Liver (tissue), 9 donors: ENCODE measurements around the gene APBA1. TPM values are rescaled to one million over a fixed set of nuclear protein-coding genes. Genes with fewer than 3 reads are reported as not detected.

Experiments used
- DNase-seq: peaks from one replicate; pipeline ENCODE4 v3.0.0-alpha.2; 2017; ENCODE audit warnings: low spot score
- H3K27ac ChIP-seq, 2 donors: one replicate each; pipeline ENCODE4 v1.7.0; 2013; ENCODE audit warnings: inconsistent platforms in 2 of 2, low read length in 2 of 2, control low read depth in 1 of 2, low read depth in 1 of 2, mild to moderate bottlenecking in 1 of 2
- H3K27me3 ChIP-seq, 4 donors: one replicate each; pipeline versions ENCODE4 v1.6.1 to v1.7.0; 2013; ENCODE audit warnings: low read length in 3 of 4, inconsistent platforms in 1 of 4, mild to moderate bottlenecking in 1 of 4, moderate library complexity in 1 of 4; ENCODE audit not compliant: control insufficient read depth in 4 of 4, insufficient read depth in 4 of 4
- H3K36me3 ChIP-seq, 4 donors: one replicate each; pipeline versions ENCODE4 v1.6.1 to v1.7.0; 2013; ENCODE audit warnings: low read length in 3 of 4, mild to moderate bottlenecking in 3 of 4, low read depth in 1 of 4, moderate library complexity in 1 of 4; ENCODE audit not compliant: control insufficient read depth in 4 of 4, insufficient read depth in 3 of 4
- H3K4me1 ChIP-seq, 4 donors: one replicate each; pipeline versions ENCODE4 v1.6.1 to v1.7.0; 2013; ENCODE audit warnings: low read length in 3 of 4, mild to moderate bottlenecking in 3 of 4, moderate library complexity in 1 of 4; ENCODE audit not compliant: control insufficient read depth in 4 of 4, insufficient read depth in 4 of 4
- H3K4me3 ChIP-seq, 3 donors: one replicate each; pipeline versions ENCODE4 v1.6.1 to v1.7.0; 2013; ENCODE audit warnings: low read length in 3 of 3, control low read depth in 1 of 3, low read depth in 1 of 3, mild to moderate bottlenecking in 1 of 3
- H3K9ac ChIP-seq, 2 donors: one replicate each; pipeline ENCODE4 v1.7.0; 2013; ENCODE audit warnings: low read length in 2 of 2, mild to moderate bottlenecking in 2 of 2, moderate library complexity in 2 of 2, control low read depth in 1 of 2, low read depth in 1 of 2
- H3K9me3 ChIP-seq, 4 donors: one replicate each; pipeline versions ENCODE4 v1.6.1 to v1.7.0; 2013; ENCODE audit warnings: low read length in 3 of 4; ENCODE audit not compliant: control insufficient read depth in 4 of 4
- EGR1 ChIP-seq, 2 donors: IDR thresholded peaks; 2 replicates each; pipeline ENCODE4 v1.6.1; 2016 to 2018; ENCODE audit warnings: antibody characterized with exemption in 2 of 2, low read depth in 2 of 2
- FOXA1 ChIP-seq: IDR thresholded peaks from 2 replicates; pipeline ENCODE4 v1.6.1; 2016; ENCODE audit warnings: antibody characterized with exemption
- FOXA2 ChIP-seq: IDR thresholded peaks from 2 replicates; pipeline ENCODE4 v1.6.1; 2016; ENCODE audit warnings: antibody characterized with exemption
- GABPA ChIP-seq, 2 donors: IDR thresholded peaks in 1 of 2; conservative IDR thresholded peaks in 1 of 2; 2 replicates each; pipeline ENCODE4 v1.6.1; 2016; ENCODE audit warnings: antibody characterized with exemption in 2 of 2, mild to moderate bottlenecking in 1 of 2, moderate library complexity in 1 of 2
- HNF4A ChIP-seq, 2 donors: conservative IDR thresholded peaks; 2 replicates each; pipeline ENCODE4 v1.6.1; 2016; ENCODE audit warnings: antibody characterized with exemption in 2 of 2, mild to moderate bottlenecking in 2 of 2
- HNF4G ChIP-seq: IDR thresholded peaks from 2 replicates; pipeline ENCODE4 v1.6.1; 2016; ENCODE audit warnings: antibody characterized with exemption
- JUND ChIP-seq, 2 donors: IDR thresholded peaks; 2 replicates each; pipeline ENCODE4 v1.6.1; 2016; ENCODE audit warnings: antibody characterized with exemption in 2 of 2
- NR2F2 ChIP-seq: IDR thresholded peaks from 2 replicates; pipeline ENCODE4 v1.6.1; 2016; ENCODE audit warnings: antibody characterized with exemption
- RAD21 ChIP-seq, 2 donors: IDR thresholded peaks; 2 replicates each; pipeline ENCODE4 v1.6.1; 2016; ENCODE audit warnings: antibody characterized with exemption in 2 of 2, mild to moderate bottlenecking in 2 of 2
- RXRA ChIP-seq, 2 donors: IDR thresholded peaks; 2 replicates each; pipeline ENCODE4 v1.6.1; 2017 to 2018; ENCODE audit warnings: antibody characterized with exemption in 2 of 2, mild to moderate bottlenecking in 1 of 2
- SP1 ChIP-seq: IDR thresholded peaks from 2 replicates; pipeline ENCODE4 v1.6.1; 2018; ENCODE audit warnings: antibody characterized with exemption, mild to moderate bottlenecking
- TAF1 ChIP-seq: conservative IDR thresholded peaks from 2 replicates; pipeline ENCODE4 v1.6.1; 2016; ENCODE audit warnings: antibody characterized with exemption, mild to moderate bottlenecking
- YY1 ChIP-seq: IDR thresholded peaks from 2 replicates; pipeline ENCODE4 v1.6.1; 2016; ENCODE audit warnings: antibody characterized with exemption, mild to moderate bottlenecking
- WGBS: extraction: QIAGEN DNeasy Blood & Tissue Kit; methylation state at CpG from one replicate; pipeline ENCODE4 v1.1.7; 2013; 5-methylcytosine and 5-hydroxymethylcytosine counted together
- polyA plus RNA-seq, 2 donors: library from polyadenylated mRNA; stranded (reverse) in 1 of 2; unstranded in 1 of 2; fragments of 200-250 nt in 1 of 2; fragments of >200 nt in 1 of 2; fragmentation: Nextera tagmentation in 1 of 2; extraction: Ambion mirVana in 1 of 2; gene quantifications; one replicate each; pipeline versions ENCODE4 v1.2.1 to v1.2.3, GENCODE V29; 2013 to 2015
- total RNA-seq, 2 donors: library from RNA; depleted of rRNA; stranded (reverse); fragments of >200 nt; gene quantifications; one replicate each; pipeline ENCODE4 v1.2.3, GENCODE V29; 2014
- TF ChIP-seq, protein P1 (sequence below): fragments of 150-350 bp; IDR thresholded peaks from 2 replicates; pipeline ENCODE4 v1.5.1; 2017; ENCODE audit warnings: improper control_type of control experiment, low read depth, low read length; ENCODE audit not compliant: missing input control
- TF ChIP-seq, protein P2 (sequence below): IDR thresholded peaks from 2 replicates; pipeline ENCODE4 v1.6.1; 2016; ENCODE audit warnings: antibody characterized with exemption
- TF ChIP-seq, protein P3 (sequence below): IDR thresholded peaks from 2 replicates; pipeline ENCODE4 v1.6.1; 2016; ENCODE audit warnings: antibody characterized with exemption
- TF ChIP-seq, protein P4 (sequence below): IDR thresholded peaks from 2 replicates; pipeline ENCODE4 v1.6.1; 2016; ENCODE audit warnings: antibody characterized with exemption, mild to moderate bottlenecking
- TF ChIP-seq, protein P5 (sequence below): IDR thresholded peaks from 2 replicates; pipeline ENCODE4 v1.6.1; 2016; ENCODE audit warnings: antibody characterized with exemption
- donor health status: healthy.
- donor health status: healthy.
- donor health status: healthy.
- donor health status: healthy.
- donor health status: healthy.

The APBA1 gene
- total and polyA plus RNA-seq, 4 donors: 2.8 to 19.0 (median 6.1) TPM

DNA sequence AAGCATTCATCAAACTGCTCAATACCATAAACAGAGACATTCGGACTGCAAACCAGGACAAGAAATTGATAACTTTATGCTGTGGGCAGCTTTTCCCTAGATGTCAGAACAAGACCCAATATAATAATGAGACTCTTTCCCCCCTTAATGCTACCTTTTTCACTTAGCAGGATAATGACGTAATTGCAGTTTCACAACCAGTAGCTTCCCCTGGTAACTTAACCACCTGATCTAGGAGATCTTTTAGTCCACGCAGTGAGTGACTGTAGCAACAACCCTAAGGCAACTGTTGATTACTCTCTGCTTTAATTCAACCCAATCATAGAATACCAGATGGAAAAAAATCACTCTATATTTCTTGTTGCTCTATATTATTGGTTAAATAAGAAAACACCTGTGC is 56.3 kb downstream of the APBA1 start:
- DNase-seq: no peak
- H3K27me3 ChIP-seq: no peaks in the 10 kb centered on the region
- 64% methylated on average over 3 of the region's 3 CpGs for WGBS
- peaks cover 0 to 8% (median 0%) of the 10 kb centered on the region in 4 donors for H3K4me1 ChIP-seq
- H3K36me3 ChIP-seq: peaks cover 0 to 3% (median 2%) of the 10 kb centered on the region in 4 donors
- H3K9ac ChIP-seq: no peak overlapping the region
- no peak overlapping the region for H3K4me3 ChIP-seq
- TF ChIP-seq SP1: no peak
- no peak for TF ChIP-seq RXRA (IDR thresholded peaks at IDR 0.05)
- no peak for TF ChIP-seq HNF4G
- TF ChIP-seq FOXA2: no peak
- no peak for TF ChIP-seq RAD21 (IDR thresholded peaks at IDR 0.05)
- TF ChIP-seq, protein P1, sequence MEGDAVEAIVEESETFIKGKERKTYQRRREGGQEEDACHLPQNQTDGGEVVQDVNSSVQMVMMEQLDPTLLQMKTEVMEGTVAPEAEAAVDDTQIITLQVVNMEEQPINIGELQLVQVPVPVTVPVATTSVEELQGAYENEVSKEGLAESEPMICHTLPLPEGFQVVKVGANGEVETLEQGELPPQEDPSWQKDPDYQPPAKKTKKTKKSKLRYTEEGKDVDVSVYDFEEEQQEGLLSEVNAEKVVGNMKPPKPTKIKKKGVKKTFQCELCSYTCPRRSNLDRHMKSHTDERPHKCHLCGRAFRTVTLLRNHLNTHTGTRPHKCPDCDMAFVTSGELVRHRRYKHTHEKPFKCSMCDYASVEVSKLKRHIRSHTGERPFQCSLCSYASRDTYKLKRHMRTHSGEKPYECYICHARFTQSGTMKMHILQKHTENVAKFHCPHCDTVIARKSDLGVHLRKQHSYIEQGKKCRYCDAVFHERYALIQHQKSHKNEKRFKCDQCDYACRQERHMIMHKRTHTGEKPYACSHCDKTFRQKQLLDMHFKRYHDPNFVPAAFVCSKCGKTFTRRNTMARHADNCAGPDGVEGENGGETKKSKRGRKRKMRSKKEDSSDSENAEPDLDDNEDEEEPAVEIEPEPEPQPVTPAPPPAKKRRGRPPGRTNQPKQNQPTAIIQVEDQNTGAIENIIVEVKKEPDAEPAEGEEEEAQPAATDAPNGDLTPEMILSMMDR: no peak
- TF ChIP-seq JUND (IDR thresholded peaks at IDR 0.05): no peak
- TF ChIP-seq, protein P2, sequence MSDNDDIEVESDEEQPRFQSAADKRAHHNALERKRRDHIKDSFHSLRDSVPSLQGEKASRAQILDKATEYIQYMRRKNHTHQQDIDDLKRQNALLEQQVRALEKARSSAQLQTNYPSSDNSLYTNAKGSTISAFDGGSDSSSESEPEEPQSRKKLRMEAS: no peak
- TF ChIP-seq, protein P3, sequence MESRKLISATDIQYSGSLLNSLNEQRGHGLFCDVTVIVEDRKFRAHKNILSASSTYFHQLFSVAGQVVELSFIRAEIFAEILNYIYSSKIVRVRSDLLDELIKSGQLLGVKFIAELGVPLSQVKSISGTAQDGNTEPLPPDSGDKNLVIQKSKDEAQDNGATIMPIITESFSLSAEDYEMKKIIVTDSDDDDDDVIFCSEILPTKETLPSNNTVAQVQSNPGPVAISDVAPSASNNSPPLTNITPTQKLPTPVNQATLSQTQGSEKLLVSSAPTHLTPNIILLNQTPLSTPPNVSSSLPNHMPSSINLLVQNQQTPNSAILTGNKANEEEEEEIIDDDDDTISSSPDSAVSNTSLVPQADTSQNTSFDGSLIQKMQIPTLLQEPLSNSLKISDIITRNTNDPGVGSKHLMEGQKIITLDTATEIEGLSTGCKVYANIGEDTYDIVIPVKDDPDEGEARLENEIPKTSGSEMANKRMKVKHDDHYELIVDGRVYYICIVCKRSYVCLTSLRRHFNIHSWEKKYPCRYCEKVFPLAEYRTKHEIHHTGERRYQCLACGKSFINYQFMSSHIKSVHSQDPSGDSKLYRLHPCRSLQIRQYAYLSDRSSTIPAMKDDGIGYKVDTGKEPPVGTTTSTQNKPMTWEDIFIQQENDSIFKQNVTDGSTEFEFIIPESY: no peak
- TF ChIP-seq, protein P4, sequence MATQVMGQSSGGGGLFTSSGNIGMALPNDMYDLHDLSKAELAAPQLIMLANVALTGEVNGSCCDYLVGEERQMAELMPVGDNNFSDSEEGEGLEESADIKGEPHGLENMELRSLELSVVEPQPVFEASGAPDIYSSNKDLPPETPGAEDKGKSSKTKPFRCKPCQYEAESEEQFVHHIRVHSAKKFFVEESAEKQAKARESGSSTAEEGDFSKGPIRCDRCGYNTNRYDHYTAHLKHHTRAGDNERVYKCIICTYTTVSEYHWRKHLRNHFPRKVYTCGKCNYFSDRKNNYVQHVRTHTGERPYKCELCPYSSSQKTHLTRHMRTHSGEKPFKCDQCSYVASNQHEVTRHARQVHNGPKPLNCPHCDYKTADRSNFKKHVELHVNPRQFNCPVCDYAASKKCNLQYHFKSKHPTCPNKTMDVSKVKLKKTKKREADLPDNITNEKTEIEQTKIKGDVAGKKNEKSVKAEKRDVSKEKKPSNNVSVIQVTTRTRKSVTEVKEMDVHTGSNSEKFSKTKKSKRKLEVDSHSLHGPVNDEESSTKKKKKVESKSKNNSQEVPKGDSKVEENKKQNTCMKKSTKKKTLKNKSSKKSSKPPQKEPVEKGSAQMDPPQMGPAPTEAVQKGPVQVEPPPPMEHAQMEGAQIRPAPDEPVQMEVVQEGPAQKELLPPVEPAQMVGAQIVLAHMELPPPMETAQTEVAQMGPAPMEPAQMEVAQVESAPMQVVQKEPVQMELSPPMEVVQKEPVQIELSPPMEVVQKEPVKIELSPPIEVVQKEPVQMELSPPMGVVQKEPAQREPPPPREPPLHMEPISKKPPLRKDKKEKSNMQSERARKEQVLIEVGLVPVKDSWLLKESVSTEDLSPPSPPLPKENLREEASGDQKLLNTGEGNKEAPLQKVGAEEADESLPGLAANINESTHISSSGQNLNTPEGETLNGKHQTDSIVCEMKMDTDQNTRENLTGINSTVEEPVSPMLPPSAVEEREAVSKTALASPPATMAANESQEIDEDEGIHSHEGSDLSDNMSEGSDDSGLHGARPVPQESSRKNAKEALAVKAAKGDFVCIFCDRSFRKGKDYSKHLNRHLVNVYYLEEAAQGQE: no peak
- no peak for TF ChIP-seq TAF1
- TF ChIP-seq HNF4A (conservative IDR thresholded peaks at IDR 0.05): no peak
- TF ChIP-seq NR2F2: no peak
- no peak for TF ChIP-seq YY1
- TF ChIP-seq EGR1 (IDR thresholded peaks at IDR 0.05; ENCODE audit: low read depth in 2 of 2): no peak
- TF ChIP-seq, protein P5, sequence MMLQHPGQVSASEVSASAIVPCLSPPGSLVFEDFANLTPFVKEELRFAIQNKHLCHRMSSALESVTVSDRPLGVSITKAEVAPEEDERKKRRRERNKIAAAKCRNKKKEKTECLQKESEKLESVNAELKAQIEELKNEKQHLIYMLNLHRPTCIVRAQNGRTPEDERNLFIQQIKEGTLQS: no peak
- TF ChIP-seq GABPA (IDR thresholded peaks at IDR 0.05 in 1 of 2, conservative IDR thresholded peaks at IDR 0.05 in 1 of 2): no peak
- no peak for TF ChIP-seq FOXA1
- H3K27ac ChIP-seq: no peak overlapping the region
- no peaks in the 10 kb centered on the region for H3K9me3 ChIP-seq
